Measurements from ENCODE around the gene HRK.

- TF ChIP-seq CTCF (conservative IDR thresholded peaks at IDR 0.05) (no peak), EZH2 (IDR thresholded peaks at IDR 0.05; ENCODE audit: low read depth) (no peak)
Observed at GRCh38 chr12:116807546-116807945, 73.7 kb downstream of the HRK start.

Data from PC-9 (cell line).